ENCODE results near the gene CD200R1. TPM values are rescaled to one million over a fixed set of nuclear protein-coding genes. Genes with fewer than 3 reads are reported as not detected.

Gene CD200R1
- total and polyA plus RNA-seq, 2 experiments from 2014 or later: 0.18 to 0.28 TPM

GRCh38 chr3:112995800-112996199 is 20.9 kb upstream of the CD200R1 start (continued):
- TF ChIP-seq ETS1 (IDR thresholded peaks at IDR 0.05) (no peak), REST (IDR thresholded peaks at IDR 0.05; ENCODE audit: unreplicated experiment) (no peak), CTCF (conservative IDR thresholded peaks at IDR 0.05; ENCODE audit: low read depth in 2 of 2) (no peak), ZNF114 (CRISPR knock-in tag; IDR thresholded peaks at IDR 0.05) (no peak)

GRCh38 chr3:112990672-112991602 is 16.0 kb upstream of the CD200R1 start, which contains the start of gene GTPBP8:
Gene GTPBP8 (plus strand): TSS chr3:112990984. CDS start chr3:112991000, 16 bp downstream.
- no peaks in the 10 kb centered on the region for H3K27me3 Mint-ChIP-seq (ENCODE audit: insufficient read depth, low read depth, poor library complexity)
- peak; percentile 95 for DNase-seq (ENCODE audit: low spot score)
- peak within 1 kb of the TSS; percentile 90 for H3K4me3 Mint-ChIP-seq
- H3K79me2 ChIP-seq (replicated peaks; ENCODE audit: insufficient read depth): peaks cover 41% of the 10 kb centered on the region
- peaks cover 19% of the 10 kb centered on the region for H3K4me1 ChIP-seq (ENCODE audit: insufficient read depth)
- peak within 1 kb of the TSS; percentile 69 for H3K4me3 ChIP-seq
- peak; percentile 97 for ATAC-seq
- H3K4me2 ChIP-seq: peak within 1 kb of the TSS; percentile 86
- TF ChIP-seq ETS1 (IDR thresholded peaks at IDR 0.05): peak; percentile 77
- peak; percentile 88 for TF ChIP-seq POLR2AphosphoS5 (IDR thresholded peaks at IDR 0.05; ENCODE audit: low read depth)
- no peak for TF ChIP-seq NANOG (IDR thresholded peaks at IDR 0.05; ENCODE audit: borderline replicate concordance)
- peak; percentile 88 for TF ChIP-seq CREB1 (CRISPR knock-in tag; IDR thresholded peaks at IDR 0.05; ENCODE audit: low read depth)
- TF ChIP-seq STAT1 (IDR thresholded peaks at IDR 0.05; ENCODE audit: unreplicated experiment): no peak
- H3K27ac ChIP-seq (ENCODE audit: low read depth): peak within 1 kb of the TSS; percentile 98
- H3F3A ChIP-seq (replicated peaks; ENCODE audit: low read depth): no peaks in the 10 kb centered on the region
- H2AFZ ChIP-seq: peak within 1 kb of the TSS; percentile 90
- H3K4me1 Mint-ChIP-seq: peaks cover 21% of the 10 kb centered on the region
- H3K27ac Mint-ChIP-seq: peak within 1 kb of the TSS; percentile 99
- H3K36me3 Mint-ChIP-seq (ENCODE audit: low read depth): no peaks in the 10 kb centered on the region
- no peaks in the 10 kb centered on the region for H3K27me3 ChIP-seq (ENCODE audit: insufficient read depth)
- H3K9me2 ChIP-seq (ENCODE audit: insufficient read depth): no peaks in the 10 kb centered on the region
- H3K9me3 Mint-ChIP-seq: no peaks in the 10 kb centered on the region
- no peaks in the 10 kb centered on the region for H3K36me3 ChIP-seq (ENCODE audit: insufficient read depth)
- no peaks in the 10 kb centered on the region for H4K20me1 ChIP-seq (replicated peaks; ENCODE audit: insufficient read depth)

Measured in GM23338 (cell line).